Upper lobe of left lung (tissue), 6 donors: ENCODE results near the gene CLIP2. TPM values are rescaled to one million over a fixed set of nuclear protein-coding genes. Genes with fewer than 3 reads are reported as not detected.

ENCODE experiments used
- ATAC-seq, 2 donors: fragments of 200-7000 bp; cut with Tn5 transposase; one replicate each; pipeline ENCODE4 v1.9.1; 2022; ENCODE audit warnings: mild to moderate bottlenecking in 2 of 2, moderate library complexity in 2 of 2; ENCODE audit not compliant: low FRiP score in 2 of 2
- DNase-seq, 2 donors: peaks; one replicate each; pipeline ENCODE4 v3.0.0-alpha.2; 2019 to 2020
- H3K27ac ChIP-seq, 4 donors: fragments of 200-600 bp; sonication (generic); one replicate each; pipeline ENCODE4 v1.5.1; 2016 to 2019
- H3K27me3 ChIP-seq, 4 donors: fragments of 200-600 bp; sonication (generic); one replicate each; pipeline ENCODE4 v1.5.1; 2017 to 2019
- H3K36me3 ChIP-seq, 4 donors: fragments of 200-600 bp; sonication (generic); one replicate each; pipeline ENCODE4 v1.5.1; 2016 to 2019
- H3K4me1 ChIP-seq, 4 donors: fragments of 200-600 bp; sonication (generic); one replicate each; pipeline ENCODE4 v1.5.1; 2018 to 2019
- H3K4me3 ChIP-seq, 4 donors: fragments of 200-600 bp; sonication (generic); one replicate each; pipeline ENCODE4 v1.5.1; 2017 to 2019; ENCODE audit warnings: mild to moderate bottlenecking in 2 of 4, moderate library complexity in 1 of 4
- H3K9me3 ChIP-seq, 4 donors: fragments of 200-600 bp; sonication (generic); one replicate each; pipeline ENCODE4 v1.5.1; 2018 to 2019
- EP300 ChIP-seq, 4 donors: sonication (generic); formaldehyde crosslinking; IDR thresholded peaks; one replicate each; pipeline ENCODE4 v1.5.1; 2017; ENCODE audit warnings: antibody characterized with exemption in 4 of 4, control low read depth in 2 of 4
- POLR2A ChIP-seq, 4 donors: fragments of 450-650 bp; IDR thresholded peaks; one replicate each; pipeline ENCODE4 v1.5.1; 2016 to 2017; ENCODE audit warnings: antibody characterized with exemption in 4 of 4, mild to moderate bottlenecking in 2 of 4
- POLR2AphosphoS5 ChIP-seq, 2 donors: sonication (generic); formaldehyde crosslinking; IDR thresholded peaks; one replicate each; pipeline ENCODE4 v1.5.1; 2017; ENCODE audit warnings: antibody characterized with exemption in 2 of 2
- WGBS, 2 donors: methylation state at CpG; one replicate each; pipeline ENCODE4 v1.1.5; 2017 to 2018; 5-methylcytosine and 5-hydroxymethylcytosine counted together
- total RNA-seq, 6 donors: library from RNA; depleted of rRNA in 4 of 6; stranded (reverse); fragments of >200 nt in 4 of 6; gene quantifications; one replicate each; pipeline versions ENCODE4 v1.1.0 to v1.2.1, GENCODE V29; 2016 to 2021
- TF ChIP-seq, protein P1 (sequence below), 6 experiments: fragments of 450-650 bp in 4 of 6; fragments of 200-600 bp in 2 of 6; sonication (generic) in 2 of 6; IDR thresholded peaks; one replicate each; pipeline ENCODE4 v1.5.1; 2016 to 2019; ENCODE audit warnings: antibody characterized with exemption in 6 of 6
- donor health status: DM: no; HTN: no; CAD: no; lungs with moderate emphysema.
- donor health status: DM: no; HTN: yes; CAD: no; lungs with severe emphysema.

Gene CLIP2
- total RNA-seq, 6 donors from 2014 or later = 12.1 to 55.5 (median 24.8) TPM

DNA sequence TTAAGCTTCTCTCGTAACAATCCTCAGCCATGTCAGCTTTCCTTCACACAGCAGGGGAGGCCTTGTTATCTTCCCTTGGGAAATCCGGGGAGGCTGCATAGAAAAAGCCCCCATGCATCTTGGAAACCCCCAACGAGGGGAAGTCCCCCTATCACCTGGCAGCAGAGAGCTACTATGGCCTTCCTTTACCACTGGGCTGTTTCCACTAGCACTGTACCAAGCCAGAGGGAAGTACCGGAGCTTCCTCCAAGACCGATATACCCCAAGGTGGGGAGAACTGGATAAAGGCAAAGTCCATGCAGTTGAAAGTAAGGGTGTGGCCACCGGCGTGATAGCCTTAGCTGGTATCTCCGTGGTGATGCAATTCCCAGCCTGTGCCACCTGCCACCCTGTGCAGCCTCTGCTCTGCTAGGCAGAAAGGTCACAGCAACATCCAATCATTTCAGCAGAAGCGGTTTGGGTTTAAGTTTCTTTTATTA lies 4.4 kb upstream of the CLIP2 start:
- DNase-seq (no peak), ATAC-seq (no peak)
- no peaks in the 10 kb centered on the region for H3K27me3 ChIP-seq
- H3K9me3 ChIP-seq = no peaks in the 10 kb centered on the region
- H3K36me3 ChIP-seq = no peaks in the 10 kb centered on the region
- no peak overlapping the region for H3K27ac ChIP-seq
- no peak for TF ChIP-seq POLR2AphosphoS5 (IDR thresholded peaks at IDR 0.05)
- TF ChIP-seq, protein P1, sequence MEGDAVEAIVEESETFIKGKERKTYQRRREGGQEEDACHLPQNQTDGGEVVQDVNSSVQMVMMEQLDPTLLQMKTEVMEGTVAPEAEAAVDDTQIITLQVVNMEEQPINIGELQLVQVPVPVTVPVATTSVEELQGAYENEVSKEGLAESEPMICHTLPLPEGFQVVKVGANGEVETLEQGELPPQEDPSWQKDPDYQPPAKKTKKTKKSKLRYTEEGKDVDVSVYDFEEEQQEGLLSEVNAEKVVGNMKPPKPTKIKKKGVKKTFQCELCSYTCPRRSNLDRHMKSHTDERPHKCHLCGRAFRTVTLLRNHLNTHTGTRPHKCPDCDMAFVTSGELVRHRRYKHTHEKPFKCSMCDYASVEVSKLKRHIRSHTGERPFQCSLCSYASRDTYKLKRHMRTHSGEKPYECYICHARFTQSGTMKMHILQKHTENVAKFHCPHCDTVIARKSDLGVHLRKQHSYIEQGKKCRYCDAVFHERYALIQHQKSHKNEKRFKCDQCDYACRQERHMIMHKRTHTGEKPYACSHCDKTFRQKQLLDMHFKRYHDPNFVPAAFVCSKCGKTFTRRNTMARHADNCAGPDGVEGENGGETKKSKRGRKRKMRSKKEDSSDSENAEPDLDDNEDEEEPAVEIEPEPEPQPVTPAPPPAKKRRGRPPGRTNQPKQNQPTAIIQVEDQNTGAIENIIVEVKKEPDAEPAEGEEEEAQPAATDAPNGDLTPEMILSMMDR (IDR thresholded peaks at IDR 0.05) = no peak
- no peak for TF ChIP-seq POLR2A (IDR thresholded peaks at IDR 0.05)
- TF ChIP-seq EP300 (IDR thresholded peaks at IDR 0.05) = no peak
- H3K4me1 ChIP-seq = peaks cover 15 to 23% (median 19%) of the 10 kb centered on the region in 4 donors
- 47 to 57% methylated on average over 5 to 9 of the region's 9 CpGs for WGBS, 2 donors
- H3K4me3 ChIP-seq = no peak overlapping the region

DNA sequence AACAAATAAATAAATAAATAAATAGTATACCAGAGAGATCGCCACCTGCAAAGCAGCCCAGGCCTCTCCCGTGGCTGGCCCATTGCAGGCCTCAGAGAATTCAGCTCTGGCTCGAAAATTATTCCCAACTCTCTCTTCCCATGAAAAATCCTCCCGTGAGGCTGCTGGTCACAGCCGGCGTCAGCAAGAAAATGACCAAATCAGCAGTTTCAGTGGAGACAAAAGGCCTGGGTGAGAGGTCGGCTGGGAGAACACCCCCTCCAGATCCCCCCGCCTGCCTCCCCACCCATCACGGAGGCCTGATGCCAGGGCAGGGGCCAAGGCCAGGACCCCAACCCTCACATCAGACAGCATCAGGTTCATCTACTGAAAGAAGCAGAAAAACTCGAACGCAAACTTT lies 3.1 kb upstream of the CLIP2 start:
- 81 to 88% methylated on average over 11 of the region's 11 CpGs for WGBS, 2 donors
- peaks cover 12 to 29% (median 19%) of the 10 kb centered on the region in 4 donors for H3K4me1 ChIP-seq
- no peak for TF ChIP-seq EP300 (IDR thresholded peaks at IDR 0.05)
- TF ChIP-seq POLR2AphosphoS5 (IDR thresholded peaks at IDR 0.05) = no peak
- TF ChIP-seq, protein P1 (IDR thresholded peaks at IDR 0.05) = no peak
- no peak for TF ChIP-seq POLR2A (IDR thresholded peaks at IDR 0.05)

DNA sequence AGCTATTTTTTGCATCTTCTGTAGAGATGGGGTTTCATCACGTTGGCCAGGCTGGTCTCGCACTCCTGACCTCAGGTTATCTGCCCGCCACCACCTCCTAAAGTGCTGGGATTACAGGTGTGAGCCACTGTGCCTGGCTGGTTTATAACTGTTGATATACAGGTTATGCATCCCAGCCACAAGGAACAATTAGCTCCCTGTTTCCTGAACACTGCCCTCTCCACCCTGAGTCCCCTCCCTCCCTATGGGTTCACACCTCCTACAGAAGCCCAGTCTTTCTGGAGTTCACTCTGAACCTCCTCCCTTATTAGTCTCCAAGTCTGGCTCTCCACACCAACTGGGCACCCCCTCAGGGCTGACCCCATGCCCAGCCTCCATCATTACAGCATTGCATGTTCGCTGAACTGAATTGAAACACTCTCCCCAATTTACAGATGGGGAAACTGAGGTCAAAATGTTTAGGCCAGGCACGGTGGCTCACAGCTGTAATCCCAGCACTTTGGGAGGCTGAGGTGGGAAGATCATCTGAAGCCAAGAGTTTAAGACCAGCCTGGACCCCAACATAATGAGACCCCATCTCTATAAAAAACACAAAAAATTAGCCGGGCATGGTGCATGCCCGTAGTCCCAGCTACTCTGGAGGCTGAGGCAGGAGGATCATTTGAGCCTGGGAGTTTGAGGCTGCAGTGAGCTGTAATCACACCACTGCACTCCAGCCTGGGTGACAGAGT lies 1.7 kb upstream of the CLIP2 start:
- Histone ChIP-seq H3K4me1 (peaks cover 12 to 29% (median 19%) of the 10 kb centered on the region in 4 donors), H3K36me3 (no peaks in the 10 kb centered on the region), H3K27ac (no peak overlapping the region), H3K27me3 (peaks cover 0 to 3% (median 0%) of the 10 kb centered on the region in 4 donors), H3K9me3 (no peaks in the 10 kb centered on the region), H3K4me3 (no peak overlapping the region)
- TF ChIP-seq EP300 (IDR thresholded peaks at IDR 0.05) (no peak), POLR2AphosphoS5 (IDR thresholded peaks at IDR 0.05) (no peak)
- TF ChIP-seq, protein P1 (IDR thresholded peaks at IDR 0.05) = no peak
- WGBS, 2 donors = 74 to 80% methylated on average over 7 of the region's 7 CpGs
- DNase-seq = no peak
- no peak for ATAC-seq

More for the DNA sequence above, 3.1 kb upstream of the CLIP2 start:
- Histone ChIP-seq H3K9me3 (no peaks in the 10 kb centered on the region), H3K4me3 (no peak overlapping the region), H3K36me3 (no peaks in the 10 kb centered on the region), H3K27ac (peak overlapping the region in 1 of 4 donors; percentile 14), H3K27me3 (peaks cover 0 to 3% (median 0%) of the 10 kb centered on the region in 4 donors)
- DNase-seq (no peak), ATAC-seq (no peak)

DNA sequence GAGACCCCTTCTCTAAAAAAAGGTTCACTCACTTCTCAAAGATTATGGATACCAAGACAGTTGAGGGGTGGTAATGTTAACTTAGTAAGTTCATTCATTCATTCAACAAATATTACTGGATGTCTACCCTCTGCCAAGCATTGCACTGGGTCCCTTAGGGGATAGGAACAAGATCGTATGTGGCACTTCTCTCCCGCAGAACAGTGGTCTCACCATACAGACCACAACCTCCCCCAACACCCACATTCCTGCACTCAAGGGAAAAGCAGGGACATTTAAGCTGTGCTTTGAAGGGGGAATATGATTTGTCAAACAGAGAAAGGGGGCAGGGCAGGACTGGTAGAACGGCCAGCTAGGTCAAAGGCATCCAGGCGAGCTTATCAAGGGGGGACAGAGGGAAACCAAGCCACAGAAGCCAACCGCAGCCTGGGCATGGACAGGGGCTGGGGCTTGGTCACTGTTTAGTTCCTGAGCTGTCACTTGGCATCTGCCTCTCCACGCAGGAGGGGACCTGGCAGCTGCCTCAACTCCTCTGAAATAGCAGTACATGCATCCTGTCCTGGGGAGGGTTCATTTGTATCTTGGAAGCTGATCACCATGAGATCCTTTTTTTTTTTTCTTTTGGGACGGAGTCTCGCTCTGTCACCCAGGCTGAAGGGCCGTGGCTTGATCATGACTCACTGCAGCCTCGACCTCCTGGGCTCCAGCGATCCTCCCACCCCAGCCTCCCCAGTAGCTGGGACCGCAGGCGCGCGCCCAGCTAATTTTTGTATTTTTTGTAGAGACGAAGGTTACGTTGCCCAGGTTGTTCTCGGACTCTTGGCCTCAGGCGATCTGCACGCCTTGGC lies 949 bp upstream of the CLIP2 start:
- H3K27me3 ChIP-seq = peaks cover 0 to 3% (median 0%) of the 10 kb centered on the region in 4 donors
- ATAC-seq (no peak), DNase-seq (no peak)
- 44 to 46% methylated on average over 20 of the region's 20 CpGs for WGBS, 2 donors
- peak overlapping the region in 2 of 4 donors; percentile 10 to 92 for H3K27ac ChIP-seq
- H3K36me3 ChIP-seq = no peaks in the 10 kb centered on the region
- H3K4me1 ChIP-seq = peaks cover 12 to 29% (median 19%) of the 10 kb centered on the region in 4 donors
- TF ChIP-seq, protein P1 (IDR thresholded peaks at IDR 0.05) = no peak
- no peak for TF ChIP-seq POLR2AphosphoS5 (IDR thresholded peaks at IDR 0.05)
- TF ChIP-seq EP300 (IDR thresholded peaks at IDR 0.05) = no peak
- TF ChIP-seq POLR2A (IDR thresholded peaks at IDR 0.05) = no peak
- H3K4me3 ChIP-seq = peak overlapping the region in 3 of 4 donors; percentile 89 to 97 (median 90)
- H3K9me3 ChIP-seq = no peaks in the 10 kb centered on the region
